NAMALWA (cell line): ENCODE measurements around the gene ZMYND8.
"Not testable (repeated sequence)": the region's sequence is repeated elsewhere in the genome, so short reads cannot be mapped to it uniquely, and the experiment has no call there.

ENCODE experiments used
- DNase-seq: peaks from one replicate; pipeline ENCODE4 v3.0.0-alpha.2; 2015; ENCODE audit warnings: low spot score

Gene ZMYND8

GRCh38 chr20:47285189-47285588 is 71.3 kb downstream of the ZMYND8 start:
- no peak for DNase-seq

- no peak for DNase-seq
Observed at GRCh38 chr20:47284373-47284772, 72.1 kb downstream of the ZMYND8 start.

DNA sequence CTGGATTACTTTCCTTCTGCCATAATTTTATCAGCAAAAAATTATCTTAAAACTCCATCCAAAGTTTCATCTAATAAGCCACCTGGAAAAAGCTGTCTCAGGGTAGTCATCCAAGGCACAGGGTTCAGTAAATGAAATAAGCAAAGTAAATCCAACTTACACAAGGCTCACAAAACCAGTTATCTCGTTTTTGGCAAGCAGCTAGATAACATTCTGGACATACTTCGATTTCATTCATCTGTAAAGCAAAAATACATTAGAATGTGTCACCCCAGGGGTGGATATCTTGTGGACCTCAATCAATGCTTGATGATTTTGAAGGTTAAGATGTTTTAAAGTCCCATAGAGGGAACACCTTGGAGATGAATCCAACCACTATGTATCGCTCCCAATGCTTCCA is 73.1 kb downstream of the ZMYND8 start:
- no peak for DNase-seq

- no peak for DNase-seq
Observed at GRCh38 chr20:47282864-47283263, 73.6 kb downstream of the ZMYND8 start.

DNA sequence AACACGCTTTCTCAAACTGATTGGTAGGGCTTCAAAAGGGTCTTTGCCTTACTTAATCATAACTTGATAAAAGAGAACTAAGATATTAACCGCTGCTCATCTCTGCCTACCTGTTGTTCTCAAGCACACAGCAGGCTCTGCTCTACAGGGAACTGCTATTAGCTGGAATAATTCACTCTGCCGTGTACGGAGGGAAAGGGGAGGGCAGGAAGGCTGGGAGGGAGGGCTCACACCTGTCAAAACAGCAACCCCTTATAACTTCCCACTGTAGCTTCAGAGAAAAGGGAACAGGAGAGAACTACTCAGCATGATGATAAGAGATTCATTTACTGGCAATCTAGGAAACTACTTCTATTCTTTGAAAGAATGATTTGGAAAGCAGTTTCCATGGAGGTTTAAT is 75.1 kb downstream of the ZMYND8 start:
- DNase-seq: no peak

GRCh38 chr20:47280668-47281067 is 75.8 kb downstream of the ZMYND8 start:
- DNase-seq: no peak

- DNase-seq: no peak
Observed at GRCh38 chr20:47280228-47280627, 76.3 kb downstream of the ZMYND8 start.

DNA sequence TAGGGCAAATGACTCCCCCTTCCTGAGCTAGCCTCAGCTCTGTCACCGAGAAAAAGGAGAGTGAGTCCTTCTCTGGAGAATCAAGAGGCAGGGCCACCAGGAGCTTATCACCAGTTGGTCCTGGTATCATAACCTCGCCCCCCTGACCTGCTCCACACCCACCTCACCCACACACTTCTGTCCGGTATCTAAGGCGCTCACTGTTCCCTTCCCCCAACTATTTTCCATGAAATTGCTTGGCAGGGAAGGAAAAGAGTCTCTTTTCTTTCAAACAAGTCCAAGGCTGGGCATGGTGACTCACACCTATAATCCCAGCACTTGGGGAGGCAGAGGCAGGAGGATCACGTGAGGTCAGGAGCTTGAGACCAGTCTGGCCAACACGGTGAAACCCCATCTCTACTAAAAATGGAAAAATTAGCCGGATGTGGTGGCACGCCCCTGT is 77.6 kb downstream of the ZMYND8 start:
- DNase-seq: no peak

DNA sequence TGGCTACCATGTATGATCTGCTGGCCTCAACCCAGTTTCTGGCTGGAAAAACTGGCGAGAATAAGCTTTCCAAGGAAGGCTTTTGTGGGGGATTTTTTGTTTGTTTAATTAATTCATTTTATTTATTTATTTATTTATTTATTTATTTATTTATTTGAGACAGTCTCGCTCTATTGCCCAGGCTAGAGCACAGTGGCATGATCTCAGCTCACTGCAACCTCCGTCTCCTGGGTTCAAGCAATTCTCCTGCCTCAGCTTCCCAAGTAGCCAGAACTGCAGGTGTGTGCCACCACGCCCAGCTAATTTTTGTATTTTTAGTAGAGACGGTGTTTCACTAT is 79.0 kb downstream of the ZMYND8 start:
- DNase-seq: not testable (repeated sequence)

DNA sequence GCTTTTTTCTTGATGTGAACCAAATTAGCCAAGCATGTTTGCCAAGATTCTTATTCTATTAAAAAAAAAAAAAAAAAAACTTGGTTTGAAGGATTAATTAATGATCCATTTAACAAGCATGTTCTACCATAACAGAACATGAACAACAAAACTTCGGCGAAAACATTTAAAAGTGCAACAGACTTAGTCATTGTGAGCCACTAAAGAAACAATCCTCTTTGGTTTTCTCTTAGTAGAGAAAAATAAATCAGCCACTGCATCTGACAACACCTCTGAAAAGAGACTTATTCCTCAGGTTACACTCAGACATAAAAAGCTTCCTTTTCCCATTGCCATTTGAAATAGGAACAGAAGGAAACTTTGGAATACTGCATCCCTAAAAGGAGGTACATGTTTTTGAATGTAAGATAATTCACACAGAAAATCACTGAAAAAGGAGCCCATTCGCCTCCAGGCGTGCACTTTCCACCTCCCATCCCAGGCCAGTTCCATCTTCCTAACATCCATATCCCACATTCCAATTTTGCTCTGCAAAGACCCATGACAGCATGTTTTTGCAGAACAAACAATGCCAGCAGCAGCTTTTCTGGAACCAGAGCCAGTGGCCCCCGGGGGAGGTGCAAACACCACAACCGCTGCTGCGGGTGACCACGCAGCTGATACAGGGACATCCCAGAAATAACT is 79.5 kb downstream of the ZMYND8 start:
- DNase-seq: no peak

DNA sequence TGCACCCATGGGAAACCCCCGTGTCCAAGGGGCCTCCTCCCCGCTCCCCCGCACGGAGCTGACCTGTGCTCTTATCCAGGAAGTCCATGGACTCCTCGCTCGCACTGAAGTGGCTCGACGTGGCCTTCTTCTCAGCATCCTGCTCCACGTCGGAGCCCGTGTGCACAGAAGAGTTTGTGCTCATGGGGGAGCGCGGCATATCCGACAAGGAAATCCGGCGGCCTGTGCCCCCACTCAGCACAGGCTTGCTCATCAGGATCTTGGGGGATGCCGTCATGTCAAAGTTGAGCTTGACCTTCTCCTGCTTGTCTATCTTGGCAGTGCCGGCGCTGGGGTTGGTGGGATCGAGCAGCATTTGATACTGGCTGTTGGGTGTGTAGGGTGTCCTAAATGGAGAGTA is 80.2 kb downstream of the ZMYND8 start:
- DNase-seq: no peak

GRCh38 chr20:47275548-47275947 is 81.0 kb downstream of the ZMYND8 start:
- no peak for DNase-seq

DNA sequence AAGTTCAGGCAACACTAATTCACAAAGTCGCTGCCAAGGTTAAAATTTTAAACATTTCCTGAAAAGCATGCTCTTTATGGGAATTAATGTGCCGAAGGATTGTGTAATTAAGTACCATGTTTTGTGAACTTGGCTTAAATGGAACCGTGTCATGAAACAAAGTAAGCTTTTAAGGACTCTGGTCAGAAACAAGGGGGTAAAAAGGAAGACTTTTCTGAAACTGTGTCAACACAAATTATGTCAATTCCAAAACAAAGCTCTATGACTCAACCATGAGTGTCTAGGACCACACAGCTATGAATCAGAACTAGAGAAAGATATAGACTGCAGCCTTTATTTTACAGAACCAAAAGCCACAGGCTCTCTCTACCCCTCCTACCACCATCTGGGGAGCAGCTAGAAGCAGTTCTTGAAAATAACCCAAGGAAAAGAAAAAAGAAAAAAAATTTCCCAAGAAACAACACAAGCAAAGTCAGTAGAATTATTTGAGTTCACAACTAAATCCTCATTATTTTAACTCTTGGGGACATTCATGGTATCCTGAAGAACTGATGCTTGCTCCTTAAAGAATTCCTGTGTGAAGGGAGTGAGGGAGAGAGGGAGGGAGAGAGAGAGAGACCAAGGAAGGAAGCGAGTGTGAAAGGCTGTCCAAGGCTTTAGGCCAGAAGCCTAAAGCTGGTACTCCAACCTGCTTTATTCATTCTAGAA is 81.9 kb downstream of the ZMYND8 start:
- no peak for DNase-seq

DNA sequence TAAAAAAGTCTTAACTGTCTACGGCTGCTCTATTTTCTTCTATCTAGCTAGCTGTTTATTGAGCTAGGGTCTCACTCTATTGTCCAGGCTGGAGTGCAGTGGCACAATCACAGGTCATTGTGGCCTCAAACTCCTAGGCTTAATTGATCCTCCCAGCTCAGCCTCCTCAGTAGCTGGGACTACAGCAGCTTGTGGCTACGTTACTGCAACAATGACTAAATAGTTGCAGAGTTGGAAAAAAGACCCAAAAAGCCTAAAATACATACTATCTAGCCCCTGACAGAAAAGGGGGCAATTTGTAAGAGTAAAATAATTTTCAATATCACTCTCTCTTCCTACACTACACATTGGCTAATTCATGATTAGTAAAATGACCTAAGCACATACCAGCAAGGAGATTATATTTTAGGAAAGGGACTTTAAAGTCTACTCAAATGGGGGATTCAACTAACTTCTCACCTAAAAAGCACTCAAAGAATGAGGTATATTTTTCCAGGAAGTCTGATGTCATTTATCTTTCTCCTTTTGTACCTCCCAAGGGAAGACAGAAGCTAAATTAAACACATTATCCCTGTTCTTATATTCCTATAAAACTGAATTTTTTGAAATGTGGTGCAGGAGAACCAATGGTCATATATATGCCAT is 82.8 kb downstream of the ZMYND8 start:
- no peak for DNase-seq

DNA sequence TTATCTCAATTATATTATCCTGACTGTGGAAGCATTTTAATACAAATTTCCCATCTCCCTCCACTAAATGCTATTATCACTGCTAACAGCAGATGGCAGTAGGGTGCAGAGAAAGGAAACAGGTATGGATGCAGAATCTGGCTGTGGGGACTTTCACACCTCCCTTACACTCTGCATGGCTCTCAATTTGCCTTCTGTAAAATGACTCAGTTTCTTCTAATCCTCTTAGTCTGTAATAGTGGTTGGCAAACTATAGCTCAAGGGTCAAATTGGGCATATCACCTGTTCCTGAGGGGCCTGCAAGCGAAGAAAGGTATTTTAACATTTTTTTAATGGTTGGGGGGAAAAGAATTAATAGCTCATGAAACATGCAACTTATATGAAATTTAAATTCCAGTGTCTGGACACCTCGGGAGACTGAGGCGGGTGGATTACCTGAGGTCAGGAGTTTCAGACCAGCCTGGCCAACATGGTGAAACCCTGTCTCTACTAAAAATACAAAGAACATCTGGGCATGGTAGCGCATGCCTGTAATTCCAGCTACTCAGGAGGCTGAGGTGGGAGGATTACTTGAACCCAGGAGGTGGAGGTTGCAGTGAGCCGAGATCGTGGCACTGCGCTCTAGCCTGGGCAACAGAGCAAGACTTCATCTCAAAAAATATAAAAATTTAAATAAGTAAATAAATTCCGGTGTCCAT is 83.5 kb downstream of the ZMYND8 start:
- DNase-seq: peak; percentile 87

- DNase-seq: no peak
Observed at GRCh38 chr20:47271046-47271615, 85.4 kb downstream of the ZMYND8 start.

- no peak for DNase-seq
Observed at GRCh38 chr20:47269309-47270165, 87.0 kb downstream of the ZMYND8 start.

DNA sequence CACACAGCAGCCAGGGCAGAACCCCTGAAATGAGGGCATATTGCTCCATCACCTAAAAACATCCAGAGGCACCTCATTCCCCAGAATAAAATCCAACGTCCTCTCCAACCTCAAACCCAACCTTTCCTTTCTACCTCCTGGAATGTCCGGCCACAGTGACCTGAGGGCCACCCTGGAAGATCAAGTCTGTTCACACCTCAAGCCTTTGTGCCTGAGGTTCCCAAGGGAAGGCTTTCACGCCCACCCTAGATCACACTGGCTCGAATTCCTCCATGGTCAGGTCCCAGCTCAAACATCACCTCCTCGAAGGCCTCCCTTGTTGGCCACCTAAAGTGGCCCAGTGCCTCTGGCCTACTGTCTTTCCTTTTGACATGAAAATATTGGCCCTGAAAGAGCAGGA is 88.9 kb downstream of the ZMYND8 start:
- DNase-seq: no peak

GRCh38 chr20:47266847-47267515 is 89.5 kb downstream of the ZMYND8 start:
- DNase-seq: no peak

GRCh38 chr20:47265984-47266383 is 90.5 kb downstream of the ZMYND8 start:
- DNase-seq: no peak

DNA sequence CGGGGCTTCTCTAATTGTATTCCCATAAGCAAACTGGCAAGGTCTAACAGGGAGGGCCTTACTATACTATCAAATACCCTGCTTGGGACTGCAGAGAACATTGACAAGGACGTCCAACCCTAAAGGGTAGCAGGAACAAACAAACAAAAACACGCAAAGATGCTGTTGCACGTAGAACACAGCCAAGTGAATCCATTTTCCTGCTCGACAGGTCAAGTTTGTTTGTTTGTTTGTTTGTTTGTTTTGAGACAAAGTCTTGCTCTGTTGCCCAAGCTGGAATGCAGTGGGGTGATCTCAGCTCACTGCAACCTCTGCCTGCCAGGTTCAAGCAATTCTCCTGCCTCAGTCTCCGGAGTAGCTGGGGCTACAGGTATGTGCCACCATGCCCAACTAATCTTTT is 91.3 kb downstream of the ZMYND8 start:
- no peak for DNase-seq
